Body of pancreas (tissue), 4 donors: ENCODE results near the gene ANKS3. TPM values are rescaled to one million over a fixed set of nuclear protein-coding genes. Genes with fewer than 3 reads are reported as not detected.
A peak's percentile ranks its signal among the peaks of the same experiment; 100 is the strongest.

ENCODE experiments used
- ATAC-seq: fragments of 150-250 bp; one replicate; pipeline ENCODE4 v1.9.1; 2016
- DNase-seq, 4 donors: peaks; one replicate each; pipeline ENCODE4 v3.0.0-alpha.2; 2019
- H3K27ac ChIP-seq, 4 donors: fragments of 200-600 bp; sonication (generic); 1 replicate in 3 of 4; 2 replicates in 1 of 4; pipeline versions ENCODE4 v1.5.1 to v1.6.1; 2016 to 2019; ENCODE audit warnings: mild to moderate bottlenecking in 1 of 4, mixed read lengths in 1 of 4, moderate library complexity in 1 of 4
- H3K27me3 ChIP-seq, 2 donors: fragments of 200-600 bp; sonication (generic); one replicate each; pipeline ENCODE4 v1.6.0; 2016; ENCODE audit warnings: mild to moderate bottlenecking in 1 of 2
- H3K36me3 ChIP-seq, 2 donors: fragments of 200-600 bp; sonication (generic); replicated peaks in 1 of 2; 2 replicates each; pipeline ENCODE4 v1.5.1; 2016; ENCODE audit warnings: low read depth in 2 of 2; ENCODE audit not compliant: insufficient read depth in 1 of 2
- H3K4me1 ChIP-seq: fragments of 200-600 bp; sonication (generic); one replicate; pipeline ENCODE4 v1.6.0; 2016
- H3K4me3 ChIP-seq, 2 donors: fragments of 200-600 bp; sonication (generic); 1 replicate in 1 of 2; 2 replicates in 1 of 2; pipeline ENCODE4 v1.5.1; 2016 to 2019
- H3K9me3 ChIP-seq, 3 donors: fragments of 200-600 bp; sonication (generic); 1 replicate in 2 of 3; 2 replicates in 1 of 3; pipeline ENCODE4 v1.5.1; 2016
- CTCF ChIP-seq, 7 experiments: fragments of 450-650 bp in 4 of 7; fragments of 200-600 bp in 3 of 7; sonication (generic) in 3 of 7; IDR thresholded peaks; one replicate each; pipeline ENCODE4 v1.5.1; 2016 to 2019; ENCODE audit warnings: antibody characterized with exemption in 7 of 7
- POLR2A ChIP-seq, 3 donors: fragments of 450-650 bp; IDR thresholded peaks; one replicate each; pipeline ENCODE4 v1.6.1; 2016; ENCODE audit warnings: antibody characterized with exemption in 3 of 3, mild to moderate bottlenecking in 2 of 3
- WGBS, 2 donors: methylation state at CpG; one replicate each; pipeline ENCODE4 v1.1.5; 2017; 5-methylcytosine and 5-hydroxymethylcytosine counted together
- intact Hi-C: fragments of 100-400 bp; cut with DNase I; formaldehyde crosslinking; loops from one replicate; pipeline ENCODE4 v1.15.1; 2023
- total RNA-seq, 2 donors: library from RNA; depleted of rRNA; stranded (reverse); fragments of >200 nt; gene quantifications; one replicate each; pipeline ENCODE4 v1.1.0, GENCODE V29; 2016

The ANKS3 gene
- total RNA-seq, 2 donors from 2014 or later, result 16.6 to 64.9 TPM

DNA sequence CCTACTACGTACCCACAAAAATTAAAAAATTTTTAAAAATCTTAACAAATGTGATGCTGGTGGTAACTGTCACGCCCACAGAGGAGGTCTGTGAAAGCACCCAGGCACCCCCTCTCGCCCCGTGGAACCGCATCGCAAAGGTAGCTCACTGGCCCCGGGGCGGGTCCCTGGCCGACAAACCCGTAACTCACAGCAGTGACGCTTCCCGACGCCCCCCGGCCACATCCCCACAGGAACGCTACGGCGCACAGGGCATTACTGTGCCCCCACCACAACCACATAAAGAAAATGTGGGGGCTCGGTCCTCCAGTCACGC, 366 bp downstream of the ANKS3 start:
- TF ChIP-seq POLR2A (IDR thresholded peaks at IDR 0.05), result no peak
- TF ChIP-seq CTCF (IDR thresholded peaks at IDR 0.05), result no peak

DNA sequence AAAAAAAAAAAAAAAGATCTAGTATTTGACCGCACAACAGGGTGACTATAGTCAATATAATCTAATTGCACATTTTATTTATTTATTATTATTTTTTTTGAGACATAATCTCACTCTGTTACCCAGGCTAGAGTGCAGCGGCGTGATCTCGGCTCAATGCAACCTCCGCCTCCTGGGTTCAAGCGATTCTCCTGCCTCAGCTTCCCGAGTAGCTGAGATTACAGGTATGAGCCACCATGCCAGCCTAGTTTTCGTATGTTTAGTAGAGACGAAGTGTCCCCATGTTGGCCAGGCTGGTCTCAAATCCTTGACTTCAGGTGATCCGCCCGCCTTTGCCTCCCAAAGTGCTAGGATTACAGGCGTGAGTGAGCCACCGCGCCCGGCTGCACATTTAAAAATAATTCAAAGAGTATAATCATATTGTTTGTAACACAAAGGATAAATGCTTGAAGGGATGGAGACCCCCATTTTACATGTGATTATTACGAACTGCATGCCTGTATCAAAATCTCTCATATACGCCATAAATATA, 794 bp downstream of the ANKS3 start:
- H3K9me3 ChIP-seq, result no peaks in the 10 kb centered on the region
- no peaks in the 10 kb centered on the region for H3K27me3 ChIP-seq
- ATAC-seq, result no peak
- peak overlapping the region; percentile 71 to 98 for H3K4me3 ChIP-seq
- peak overlapping the region in 2 of 4 donors; percentile 94 to 95 for H3K27ac ChIP-seq
- intact Hi-C loops, result no loop called here
- peaks cover 0 to 2% of the 10 kb centered on the region in 2 donors for H3K36me3 ChIP-seq
- H3K4me1 ChIP-seq, result peaks cover 11% of the 10 kb centered on the region
- 18 to 24% methylated on average over 17 of the region's 17 CpGs for WGBS, 2 donors
- TF ChIP-seq CTCF (IDR thresholded peaks at IDR 0.05) (no peak), POLR2A (IDR thresholded peaks at IDR 0.05) (no peak)
- no peak for DNase-seq

More for the DNA sequence above, 366 bp downstream of the ANKS3 start:
- ATAC-seq, result no peak
- DNase-seq, result peak in 1 of 4 donors; percentile 29
- Histone ChIP-seq H3K27ac (peak overlapping the region; percentile 68 to 95 (median 82)), H3K4me1 (peaks cover 11% of the 10 kb centered on the region), H3K4me3 (peak overlapping the region; percentile 71 to 98), H3K9me3 (no peaks in the 10 kb centered on the region), H3K36me3 (peaks cover 0 to 2% of the 10 kb centered on the region in 2 donors), H3K27me3 (no peaks in the 10 kb centered on the region)
- WGBS, 2 donors, result 0 to 1% methylated on average over 8 to 19 of the region's 19 CpGs
- intact Hi-C loops, result no loop called here

GRCh38 chr16:4729876-4730275, 4.2 kb downstream of the ANKS3 start:
- no peak for DNase-seq
- no peak for ATAC-seq
- Histone ChIP-seq H3K9me3 (no peaks in the 10 kb centered on the region), H3K27ac (no peak overlapping the region), H3K4me1 (peaks cover 5% of the 10 kb centered on the region), H3K4me3 (no peak overlapping the region), H3K27me3 (no peaks in the 10 kb centered on the region), H3K36me3 (peaks cover 0 to 7% of the 10 kb centered on the region in 2 donors)
- no peak for TF ChIP-seq CTCF (IDR thresholded peaks at IDR 0.05)
- no peak for TF ChIP-seq POLR2A (IDR thresholded peaks at IDR 0.05)
- intact Hi-C loops, result no loop called here
- WGBS, 2 donors, result 89 to 91% methylated on average over 8 to 15 of the region's 15 CpGs

GRCh38 chr16:4728676-4729075, 5.4 kb downstream of the ANKS3 start:
- 91 to 97% methylated on average over 6 to 8 of the region's 8 CpGs for WGBS, 2 donors
- Histone ChIP-seq H3K9me3 (no peaks in the 10 kb centered on the region), H3K4me1 (peaks cover 4% of the 10 kb centered on the region), H3K27ac (no peak overlapping the region), H3K4me3 (no peak overlapping the region), H3K36me3 (peaks cover 0 to 10% of the 10 kb centered on the region in 2 donors), H3K27me3 (no peaks in the 10 kb centered on the region)
- ATAC-seq (no peak), DNase-seq (no peak)
- intact Hi-C loops, result no loop called here
- no peak for TF ChIP-seq CTCF (IDR thresholded peaks at IDR 0.05)
- no peak for TF ChIP-seq POLR2A (IDR thresholded peaks at IDR 0.05)

- no peak for ATAC-seq
- H3K4me3 ChIP-seq, result no peak overlapping the region
- H3K27ac ChIP-seq, result no peak overlapping the region
- H3K4me1 ChIP-seq, result no peaks in the 10 kb centered on the region
- 88 to 95% methylated on average over 16 to 18 of the region's 18 CpGs for WGBS, 2 donors
- peaks cover 0 to 10% of the 10 kb centered on the region in 2 donors for H3K36me3 ChIP-seq
- no peak for DNase-seq
- intact Hi-C loops, result no loop called here
- no peaks in the 10 kb centered on the region for H3K27me3 ChIP-seq
- TF ChIP-seq CTCF (IDR thresholded peaks at IDR 0.05) (no peak), POLR2A (IDR thresholded peaks at IDR 0.05) (no peak)
- H3K9me3 ChIP-seq, result no peaks in the 10 kb centered on the region
Measured at GRCh38 chr16:4726616-4727015, 7.5 kb downstream of the ANKS3 start.
